CD14-positive monocyte (primary cell): ENCODE data around the gene F13A1. TPM values are rescaled to one million over a fixed set of nuclear protein-coding genes. Genes with fewer than 3 reads are reported as not detected.

Source experiments
- DNase-seq, 3 donors: peaks; one replicate each; pipeline ENCODE4 v3.0.0-alpha.2; 2011 to 2022
- H2AFZ ChIP-seq: 2 replicates; pipeline ENCODE4 v1.6.0; 2012; ENCODE audit warnings: mild to moderate bottlenecking, low read depth, low read length, inconsistent platforms; ENCODE audit not compliant: insufficient read depth, poor library complexity, severe bottlenecking
- H3K27ac ChIP-seq, 2 donors: 1 replicate in 1 of 2; 2 replicates in 1 of 2; pipeline ENCODE4 v1.5.1; 2012 to 2013; ENCODE audit warnings: low read length in 2 of 2, control low read depth in 1 of 2, inconsistent platforms in 1 of 2, low read depth in 1 of 2, mild to moderate bottlenecking in 1 of 2
- H3K27me3 ChIP-seq, 2 donors: one replicate each; pipeline versions ENCODE4 v1.6.0 to v1.6.1; 2011 to 2013; ENCODE audit warnings: low read length in 2 of 2; ENCODE audit not compliant: control insufficient read depth in 2 of 2, insufficient read depth in 2 of 2
- H3K36me3 ChIP-seq, 2 donors: replicated peaks in 1 of 2; 1 replicate in 1 of 2; 2 replicates in 1 of 2; pipeline versions ENCODE4 v1.5.1 to v1.6.1; 2012 to 2013; ENCODE audit warnings: low read length in 2 of 2, control low read depth in 1 of 2, inconsistent platforms in 1 of 2, mild to moderate bottlenecking in 1 of 2; ENCODE audit not compliant: insufficient read depth in 2 of 2, control insufficient read depth in 1 of 2
- H3K4me1 ChIP-seq, 2 donors: 1 replicate in 1 of 2; 2 replicates in 1 of 2; pipeline versions ENCODE4 v1.5.1 to v1.6.1; 2012 to 2013; ENCODE audit warnings: low read length in 2 of 2, control low read depth in 1 of 2, inconsistent platforms in 1 of 2, mild to moderate bottlenecking in 1 of 2, moderate library complexity in 1 of 2; ENCODE audit not compliant: insufficient read depth in 2 of 2, control insufficient read depth in 1 of 2
- H3K4me2 ChIP-seq: replicated peaks from 2 replicates; pipeline ENCODE3; 2012; ENCODE audit warnings: low read length, moderate library complexity, mild to moderate bottlenecking; ENCODE audit not compliant: poor library complexity, severe bottlenecking; ENCODE audit errors: extremely low read depth
- H3K4me3 ChIP-seq, 3 experiments: fragments of 200-600 bp in 1 of 3; sonication (generic) in 1 of 3; replicated peaks in 1 of 3; 1 replicate in 2 of 3; 2 replicates in 1 of 3; pipeline ENCODE4 v1.5.1; 2011 to 2013; ENCODE audit warnings: low read length in 3 of 3, mild to moderate bottlenecking in 3 of 3, control low read depth in 2 of 3, low read depth in 2 of 3, inconsistent platforms in 1 of 3, moderate library complexity in 1 of 3
- H3K79me2 ChIP-seq: 2 replicates; pipeline ENCODE4 v1.6.0; 2012; ENCODE audit warnings: mild to moderate bottlenecking, control low read depth, inconsistent platforms, low read length, moderate library complexity; ENCODE audit not compliant: insufficient read depth
- H3K9ac ChIP-seq: 2 replicates; pipeline ENCODE4 v1.6.0; 2017; ENCODE audit warnings: low read length, mild to moderate bottlenecking; ENCODE audit not compliant: insufficient read depth, poor library complexity, severe bottlenecking
- H3K9me3 ChIP-seq, 2 donors: replicated peaks in 1 of 2; 1 replicate in 1 of 2; 2 replicates in 1 of 2; pipeline versions ENCODE4 v1.5.1 to v1.6.1; 2012 to 2013; ENCODE audit warnings: low read length in 2 of 2, control low read depth in 1 of 2; ENCODE audit not compliant: control insufficient read depth in 1 of 2, insufficient read depth in 1 of 2
- H4K20me1 ChIP-seq: 2 replicates; pipeline ENCODE4 v1.6.0; 2012; ENCODE audit warnings: mild to moderate bottlenecking, low read length, control low read depth, moderate library complexity; ENCODE audit not compliant: insufficient read depth
- H3K27ac Mint-ChIP-seq, 7 donors: one replicate each; pipeline ENCODE4 v1.8.0; 2020; ENCODE audit warnings: mild to moderate bottlenecking in 7 of 7, mixed read lengths in 7 of 7, moderate library complexity in 6 of 7, inconsistent platforms in 2 of 7
- H3K27me3 Mint-ChIP-seq, 3 donors: one replicate each; pipeline ENCODE4 v1.8.0; 2021 to 2022; ENCODE audit warnings: low read depth in 3 of 3, mild to moderate bottlenecking in 3 of 3, mixed read lengths in 3 of 3, moderate library complexity in 3 of 3, inconsistent platforms in 1 of 3
- H3K36me3 Mint-ChIP-seq, 2 donors: one replicate each; pipeline ENCODE4 v1.8.0; 2020; ENCODE audit warnings: mixed read lengths in 2 of 2, inconsistent platforms in 1 of 2, mild to moderate bottlenecking in 1 of 2
- H3K4me1 Mint-ChIP-seq: one replicate; pipeline ENCODE4 v1.8.0; 2020; ENCODE audit warnings: mild to moderate bottlenecking, mixed read lengths
- H3K4me3 Mint-ChIP-seq, 2 donors: one replicate each; pipeline ENCODE4 v1.8.0; 2020; ENCODE audit warnings: mild to moderate bottlenecking in 2 of 2, mixed read lengths in 2 of 2, moderate library complexity in 1 of 2
- H3K9me3 Mint-ChIP-seq, 7 donors: one replicate each; pipeline ENCODE4 v1.8.0; 2020 to 2022; ENCODE audit warnings: mixed read lengths in 7 of 7, mild to moderate bottlenecking in 6 of 7, moderate library complexity in 6 of 7, inconsistent platforms in 2 of 7
- CTCF ChIP-seq: fragments of 200-600 bp; IDR thresholded peaks from one replicate; pipeline ENCODE4 v1.8.0; 2022; ENCODE audit warnings: antibody characterized with exemption, mild to moderate bottlenecking
- WGBS: methylation state at CpG from one replicate; pipeline ENCODE4 v1.1.5; 2013; ENCODE audit warnings: missing lambda C conversion rate; ENCODE audit not compliant: insufficient coverage; 5-methylcytosine and 5-hydroxymethylcytosine counted together
- intact Hi-C, 2 donors: fragments of 100-400 bp; cut with micrococcal nuclease; formaldehyde crosslinking; loops; one replicate each; pipeline versions ENCODE4 v1.15.0 to v1.15.1; 2023
- polyA plus RNA-seq, 3 donors: library from polyadenylated mRNA; depleted of rRNA in 1 of 3; unstranded in 2 of 3; stranded (reverse) in 1 of 3; fragments of 300-500 nt in 2 of 3; fragments of >200 nt in 1 of 3; fragmentation: Illumina TruSeq in 2 of 3; gene quantifications; 1 replicate in 2 of 3; 2 replicates in 1 of 3; pipeline ENCODE4 v1.2.3, GENCODE V29; 2012 to 2021

The F13A1 gene
- polyA plus RNA-seq, 3 donors, result 49.0 to 136 (median 105) TPM

- Histone ChIP-seq H3K36me3 (peaks cover 0 to 32% of the 10 kb centered on the region in 2 donors), H3K4me1 (no peaks in the 10 kb centered on the region), H4K20me1 (no peaks in the 10 kb centered on the region), H3K27ac (no peak overlapping the region), H3K4me2 (no peak overlapping the region), H3K27me3 (no peaks in the 10 kb centered on the region), H3K4me3 (no peak overlapping the region), H3K9ac (no peak overlapping the region), H2AFZ (no peak overlapping the region), H3K9me3 (no peaks in the 10 kb centered on the region), H3K79me2 (no peaks in the 10 kb centered on the region)
- Mint-ChIP-seq H3K36me3 (peaks cover 20 to 65% of the 10 kb centered on the region in 2 donors), H3K4me1 (no peaks in the 10 kb centered on the region), H3K27me3 (peaks cover 0 to 3% (median 0%) of the 10 kb centered on the region in 3 donors), H3K27ac (no peak overlapping the region), H3K9me3 (peaks cover 0 to 12% (median 5%) of the 10 kb centered on the region in 7 donors), H3K4me3 (no peak overlapping the region)
- no peak for DNase-seq
- WGBS, result 71% methylated on average over 2 of the region's 2 CpGs
- intact Hi-C loops, result no loop called here
- no peak for TF ChIP-seq CTCF
These were observed 94.5 kb downstream of the F13A1 start for GRCh38 chr6:6225885-6226529.

- Histone ChIP-seq H2AFZ (no peak overlapping the region), H3K9ac (no peak overlapping the region), H3K79me2 (no peaks in the 10 kb centered on the region), H3K4me2 (no peak overlapping the region), H3K4me3 (no peak overlapping the region), H3K9me3 (no peaks in the 10 kb centered on the region), H3K36me3 (peaks cover 0 to 40% of the 10 kb centered on the region in 2 donors), H4K20me1 (no peaks in the 10 kb centered on the region), H3K4me1 (no peaks in the 10 kb centered on the region), H3K27ac (no peak overlapping the region), H3K27me3 (no peaks in the 10 kb centered on the region)
- H3K27me3 Mint-ChIP-seq, result peaks cover 0 to 3% (median 0%) of the 10 kb centered on the region in 3 donors
- no peak for DNase-seq
- H3K9me3 Mint-ChIP-seq, result peaks cover 0 to 5% (median 2%) of the 10 kb centered on the region in 7 donors
- H3K36me3 Mint-ChIP-seq, result peaks cover 23 to 63% of the 10 kb centered on the region in 2 donors
- H3K4me3 Mint-ChIP-seq, result no peak overlapping the region
- no peaks in the 10 kb centered on the region for H3K4me1 Mint-ChIP-seq
- no peak overlapping the region for H3K27ac Mint-ChIP-seq
- 100% methylated on average over 4 of the region's 6 CpGs for WGBS
- TF ChIP-seq CTCF, result no peak
- intact Hi-C loops, result no loop called here
These were observed 95.5 kb downstream of the F13A1 start for GRCh38 chr6:6224933-6225486.
